Ovary (tissue), 3 donors: ENCODE results near the gene C12orf76.

Experiments used
- CTCF ChIP-seq, 3 donors: fragments of 450-650 bp in 2 of 3; fragments of 200-600 bp in 1 of 3; IDR thresholded peaks; one replicate each; pipeline versions ENCODE4 v1.5.1 to v1.8.0; 2016 to 2022; ENCODE audit warnings: antibody characterized with exemption in 3 of 3, mild to moderate bottlenecking in 1 of 3
- EP300 ChIP-seq: sonication (generic); formaldehyde crosslinking; IDR thresholded peaks from one replicate; pipeline ENCODE4 v1.6.1; 2017; ENCODE audit warnings: antibody characterized with exemption
- POLR2A ChIP-seq: fragments of 450-650 bp; IDR thresholded peaks from one replicate; pipeline ENCODE4 v1.6.1; 2017; ENCODE audit warnings: antibody characterized with exemption, mild to moderate bottlenecking, moderate library complexity
- donor health status: DM: no; HTN: no; CAD: no.

DNA sequence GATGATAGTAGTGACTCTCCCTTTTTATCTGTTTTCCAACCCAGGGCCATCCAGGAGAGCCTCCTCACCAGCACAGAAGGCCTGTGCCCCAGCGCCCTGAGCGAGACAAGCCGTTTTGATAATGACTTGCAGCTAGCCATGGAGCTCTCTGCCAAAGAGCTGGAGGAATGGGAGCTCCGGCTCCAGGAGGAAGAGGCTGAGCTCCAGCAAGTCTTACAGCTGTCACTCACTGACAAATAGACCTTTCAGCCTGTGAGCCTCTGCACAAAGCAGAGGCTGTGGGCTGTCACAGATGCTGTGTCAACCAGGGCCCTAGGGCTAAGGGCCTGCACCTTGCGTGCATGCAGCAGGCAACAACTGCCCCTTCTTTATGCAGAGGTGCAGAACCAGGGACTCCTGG is 11.0 kb downstream of the C12orf76 start:
- TF ChIP-seq POLR2A (no peak), CTCF (IDR thresholded peaks at IDR 0.05) (no peak), EP300 (no peak)
